Measurements from ENCODE around the gene VEZT. TPM values are rescaled to one million over a fixed set of nuclear protein-coding genes. Genes with fewer than 3 reads are reported as not detected.
"Not testable (repeated sequence)": the region's sequence is repeated elsewhere in the genome, so short reads cannot be mapped to it uniquely, and the experiment has no call there.

Gene VEZT
- total and polyA plus RNA-seq, 4 donors = 13.7 to 47.4 (median 22.0) TPM

GRCh38 chr12:95322326-95322725 is 104.7 kb downstream of the VEZT start:
- Histone ChIP-seq H3K4me3 (ENCODE audit: low read depth in 1 of 3, low read length in 3 of 3) (no peak overlapping the region), H3K9me3 (ENCODE audit: control insufficient read depth in 4 of 4, low read length in 3 of 4) (no peaks in the 10 kb centered on the region), H3K27me3 (ENCODE audit: control insufficient read depth in 4 of 4, insufficient read depth in 4 of 4, low read length in 3 of 4) (no peaks in the 10 kb centered on the region), H3K36me3 (ENCODE audit: control insufficient read depth in 4 of 4, insufficient read depth in 3 of 4, low read depth in 1 of 4, low read length in 3 of 4) (no peaks in the 10 kb centered on the region), H3K4me1 (ENCODE audit: control insufficient read depth in 4 of 4, insufficient read depth in 4 of 4, low read length in 3 of 4) (peaks cover 7 to 28% (median 10%) of the 10 kb centered on the region in 4 donors), H3K27ac (ENCODE audit: low read depth in 1 of 2, low read length in 2 of 2) (no peak overlapping the region), H3K9ac (ENCODE audit: low read depth in 1 of 2, low read length in 2 of 2) (no peak overlapping the region)
- DNase-seq (ENCODE audit: low spot score) = no peak
- 88% methylated on average over 4 of the region's 4 CpGs for WGBS
- TF ChIP-seq HNF4A (conservative IDR thresholded peaks at IDR 0.05) (no peak), HNF4G (IDR thresholded peaks at IDR 0.05) (no peak), NR2F2 (IDR thresholded peaks at IDR 0.05) (no peak), FOXA1 (IDR thresholded peaks at IDR 0.05) (no peak), RAD21 (IDR thresholded peaks at IDR 0.05) (no peak), TAF1 (conservative IDR thresholded peaks at IDR 0.05) (no peak), ZBTB33 (IDR thresholded peaks at IDR 0.05) (no peak)

GRCh38 chr12:95323212-95323611 is 105.6 kb downstream of the VEZT start:
- Histone ChIP-seq H3K36me3 (ENCODE audit: control insufficient read depth in 4 of 4, insufficient read depth in 3 of 4, low read depth in 1 of 4, low read length in 3 of 4) (no peaks in the 10 kb centered on the region), H3K27ac (ENCODE audit: low read depth in 1 of 2, low read length in 2 of 2) (no peak overlapping the region), H3K27me3 (ENCODE audit: control insufficient read depth in 4 of 4, insufficient read depth in 4 of 4, low read length in 3 of 4) (no peaks in the 10 kb centered on the region), H3K4me1 (ENCODE audit: control insufficient read depth in 4 of 4, insufficient read depth in 4 of 4, low read length in 3 of 4) (peaks cover 3 to 28% (median 9%) of the 10 kb centered on the region in 4 donors), H3K9ac (ENCODE audit: low read depth in 1 of 2, low read length in 2 of 2) (no peak overlapping the region), H3K4me3 (ENCODE audit: low read depth in 1 of 3, low read length in 3 of 3) (no peak overlapping the region), H3K9me3 (ENCODE audit: control insufficient read depth in 4 of 4, low read length in 3 of 4) (no peaks in the 10 kb centered on the region)
- DNase-seq (ENCODE audit: low spot score) = no peak
- TF ChIP-seq RXRA (IDR thresholded peaks at IDR 0.05) = no peak

- H3K4me3 ChIP-seq (ENCODE audit: low read depth in 1 of 3, low read length in 3 of 3); H3K27ac ChIP-seq (ENCODE audit: low read depth in 1 of 2, low read length in 2 of 2); H3K9ac ChIP-seq (ENCODE audit: low read depth in 1 of 2, low read length in 2 of 2); H3K9me3 ChIP-seq (ENCODE audit: control insufficient read depth in 4 of 4, low read length in 3 of 4); DNase-seq (ENCODE audit: low spot score); H3K27me3 ChIP-seq (ENCODE audit: control insufficient read depth in 4 of 4, insufficient read depth in 4 of 4, low read length in 3 of 4); H3K36me3 ChIP-seq (ENCODE audit: control insufficient read depth in 4 of 4, insufficient read depth in 3 of 4, low read depth in 1 of 4, low read length in 3 of 4): not testable (repeated sequence)
- H3K4me1 ChIP-seq (ENCODE audit: control insufficient read depth in 4 of 4, insufficient read depth in 4 of 4, low read length in 3 of 4) = peaks cover 3 to 23% (median 8%) of the 10 kb centered on the region in 4 donors
- 77% methylated on average over 7 of the region's 7 CpGs for WGBS
These were observed 106.6 kb downstream of the VEZT start for GRCh38 chr12:95324246-95324645.

- whole genome bisulfite sequencing = 97% methylated on average over 4 of the region's 4 CpGs
- Histone ChIP-seq H3K27ac (ENCODE audit: low read depth in 1 of 2, low read length in 2 of 2) (no peak overlapping the region), H3K9me3 (ENCODE audit: control insufficient read depth in 4 of 4, low read length in 3 of 4) (no peaks in the 10 kb centered on the region), H3K4me1 (ENCODE audit: control insufficient read depth in 4 of 4, insufficient read depth in 4 of 4, low read length in 3 of 4) (peaks cover 3 to 23% (median 8%) of the 10 kb centered on the region in 4 donors), H3K27me3 (ENCODE audit: control insufficient read depth in 4 of 4, insufficient read depth in 4 of 4, low read length in 3 of 4) (no peaks in the 10 kb centered on the region), H3K9ac (ENCODE audit: low read depth in 1 of 2, low read length in 2 of 2) (no peak overlapping the region), H3K36me3 (ENCODE audit: control insufficient read depth in 4 of 4, insufficient read depth in 3 of 4, low read depth in 1 of 4, low read length in 3 of 4) (no peaks in the 10 kb centered on the region), H3K4me3 (ENCODE audit: low read depth in 1 of 3, low read length in 3 of 3) (no peak overlapping the region)
- DNase-seq (ENCODE audit: low spot score) = no peak
- TF ChIP-seq RAD21 (IDR thresholded peaks at IDR 0.05) (no peak), RXRA (IDR thresholded peaks at IDR 0.05) (no peak), NR2F2 (IDR thresholded peaks at IDR 0.05) (no peak), MAX (IDR thresholded peaks at IDR 0.05) (no peak), ZBTB33 (IDR thresholded peaks at IDR 0.05) (no peak), JUND (IDR thresholded peaks at IDR 0.05) (no peak), ATF3 (IDR thresholded peaks at IDR 0.05) (no peak), GABPA (IDR thresholded peaks at IDR 0.05 in 1 of 2, conservative IDR thresholded peaks at IDR 0.05 in 1 of 2) (no peak), HNF4G (IDR thresholded peaks at IDR 0.05) (no peak), FOXA2 (IDR thresholded peaks at IDR 0.05) (no peak), EGR1 (IDR thresholded peaks at IDR 0.05; ENCODE audit: low read depth in 2 of 2) (no peak), TAF1 (conservative IDR thresholded peaks at IDR 0.05) (no peak), CTCF (IDR thresholded peaks at IDR 0.05; ENCODE audit: low read depth, low read length, missing input control) (no peak), SP1 (IDR thresholded peaks at IDR 0.05) (no peak)
These were observed 107.9 kb downstream of the VEZT start for GRCh38 chr12:95325501-95325900.

Data from liver (tissue), 9 donors.